HK-2 (cell line): ENCODE measurements around the gene AP5M1.
"Not testable (repeated sequence)": the region's sequence is repeated elsewhere in the genome, so short reads cannot be mapped to it uniquely, and the experiment has no call there.

Source experiments
- DNase-seq: peaks from one replicate; pipeline ENCODE4 v3.0.0-alpha.2; 2018; ENCODE audit not compliant: unreplicated experiment

The AP5M1 gene, protein sequence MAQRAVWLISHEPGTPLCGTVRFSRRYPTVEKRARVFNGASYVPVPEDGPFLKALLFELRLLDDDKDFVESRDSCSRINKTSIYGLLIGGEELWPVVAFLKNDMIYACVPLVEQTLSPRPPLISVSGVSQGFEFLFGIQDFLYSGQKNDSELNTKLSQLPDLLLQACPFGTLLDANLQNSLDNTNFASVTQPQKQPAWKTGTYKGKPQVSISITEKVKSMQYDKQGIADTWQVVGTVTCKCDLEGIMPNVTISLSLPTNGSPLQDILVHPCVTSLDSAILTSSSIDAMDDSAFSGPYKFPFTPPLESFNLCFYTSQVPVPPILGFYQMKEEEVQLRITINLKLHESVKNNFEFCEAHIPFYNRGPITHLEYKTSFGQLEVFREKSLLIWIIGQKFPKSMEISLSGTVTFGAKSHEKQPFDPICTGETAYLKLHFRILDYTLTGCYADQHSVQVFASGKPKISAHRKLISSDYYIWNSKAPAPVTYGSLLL

DNA sequence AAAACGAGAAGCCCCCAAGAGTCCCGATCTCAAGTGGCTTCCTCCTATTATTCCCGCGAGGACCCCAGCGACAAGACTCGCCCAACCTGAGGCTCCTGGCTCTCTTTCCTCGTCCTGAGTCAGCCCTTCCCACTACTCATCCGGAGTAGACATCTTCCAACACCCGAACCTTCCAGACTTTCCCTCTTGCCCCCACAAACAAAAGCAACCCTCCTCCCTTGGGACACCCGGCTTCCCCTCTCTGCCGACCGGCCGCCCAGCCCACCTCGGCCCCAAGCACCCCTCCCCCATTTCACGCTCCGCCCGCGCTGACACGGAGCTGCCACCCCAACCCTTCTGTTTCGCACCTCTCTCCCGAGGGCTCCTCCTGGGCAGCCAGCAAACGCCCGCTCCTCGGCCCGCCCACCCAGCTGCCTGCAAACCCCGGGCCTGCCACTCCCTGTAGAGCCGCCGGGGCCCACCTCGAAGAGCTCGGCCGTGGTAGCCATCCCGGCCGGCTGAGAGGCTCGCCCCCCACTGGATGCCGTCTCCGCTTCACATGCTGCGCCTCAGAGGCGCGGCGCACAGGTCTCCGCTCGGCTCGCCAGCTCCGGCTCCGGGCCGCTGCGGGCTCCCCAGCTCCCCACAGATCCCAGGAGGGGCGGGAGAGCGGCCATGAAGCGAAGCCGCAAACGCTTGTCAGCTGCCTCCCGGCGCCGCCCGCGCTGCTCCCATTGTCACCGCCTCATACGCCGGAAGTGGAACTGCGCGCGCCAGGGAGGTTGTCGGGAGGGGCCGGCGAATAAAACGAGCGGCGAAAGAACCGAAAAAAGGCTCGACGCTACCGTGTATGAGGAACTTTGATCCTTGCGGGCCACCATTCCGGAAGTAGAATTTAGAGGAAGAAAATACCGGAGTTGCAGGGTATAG is at the start of gene AP5M1, which contains the start of gene EXOC5:
Gene AP5M1, plus strand, starts transcription at position 811 of the 909 bp plus-strand sequence. CDS start 344 bp downstream, outside the sequence.
Gene EXOC5, minus strand, starts transcription at position 745 of the 909 bp plus-strand sequence. Its CDS starts 257 bp downstream, at position 488.
- peak; percentile 91 for DNase-seq

DNA sequence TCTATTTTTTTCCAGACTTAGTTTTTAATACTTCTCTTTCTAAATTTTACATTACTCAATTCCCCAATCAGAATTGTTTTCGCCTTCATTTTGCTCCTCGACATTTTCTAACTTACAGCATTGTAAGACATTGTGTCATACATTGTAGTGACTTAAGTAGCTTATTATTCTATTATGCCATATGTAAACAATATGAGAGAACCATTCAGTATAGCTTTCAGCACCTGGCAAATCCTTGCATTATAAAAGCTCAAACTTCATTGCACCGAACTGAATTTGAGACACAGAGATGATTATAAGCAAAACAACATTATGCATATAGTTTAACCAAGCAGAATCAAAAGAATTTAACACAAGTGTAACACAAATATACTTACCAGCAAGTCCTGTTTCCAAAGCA is 46.8 kb upstream of the AP5M1 start:
- DNase-seq: no peak

DNA sequence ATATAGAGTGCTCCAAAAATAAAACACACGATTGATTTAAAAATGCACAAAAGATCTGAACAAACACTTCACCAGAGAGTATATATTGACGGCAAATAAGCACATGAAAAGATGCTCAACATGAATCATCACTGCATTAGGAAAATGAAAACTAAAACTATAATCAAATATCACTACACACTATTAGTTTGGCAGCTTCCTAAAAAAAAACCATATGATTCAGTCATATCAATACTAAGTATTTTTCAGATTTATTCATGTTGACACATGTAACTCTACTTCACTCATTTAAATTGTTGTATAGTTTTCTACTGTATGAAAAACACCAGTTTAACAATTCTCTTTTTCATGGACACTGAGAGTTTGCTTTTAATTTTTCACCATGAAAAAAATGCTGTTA is 41.7 kb upstream of the AP5M1 start:
- DNase-seq: no peak

DNA sequence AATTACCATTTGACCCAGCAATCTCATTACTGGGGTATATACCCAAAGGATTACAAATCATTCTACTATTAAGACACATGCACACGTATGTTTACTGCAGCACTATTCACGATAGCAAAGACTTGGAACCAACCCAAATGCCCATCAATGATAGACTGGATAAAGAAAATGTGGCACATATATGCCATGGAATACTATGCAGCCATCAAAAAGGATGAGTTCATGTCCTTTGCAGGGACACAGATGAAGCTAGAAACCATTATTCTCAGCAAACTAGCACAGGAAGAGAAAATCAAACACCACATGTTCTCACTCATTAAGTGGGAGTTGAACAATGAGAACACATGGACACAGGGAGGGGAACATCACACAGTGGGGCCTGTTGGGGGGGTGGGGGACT is 40.5 kb upstream of the AP5M1 start:
- not testable (repeated sequence) for DNase-seq

DNA sequence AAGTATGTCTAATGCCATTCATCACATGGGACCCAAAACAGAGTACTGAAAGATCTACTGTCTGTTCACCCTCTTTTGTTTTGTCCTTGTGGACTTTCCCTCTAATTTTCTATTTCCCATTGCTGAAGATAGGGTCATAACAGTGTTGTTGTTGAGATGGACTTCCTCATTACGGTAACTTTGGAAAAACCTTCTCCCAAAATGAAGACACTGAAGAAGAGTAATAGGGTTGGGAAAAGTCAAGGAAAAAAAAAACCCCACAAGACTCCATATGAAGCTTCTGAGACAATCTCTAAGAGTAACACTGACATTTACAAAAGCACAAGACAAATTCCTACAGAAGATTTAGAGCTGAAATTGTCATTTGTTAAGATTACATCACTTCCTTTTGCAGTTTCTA is 36.8 kb upstream of the AP5M1 start:
- no peak for DNase-seq

DNA sequence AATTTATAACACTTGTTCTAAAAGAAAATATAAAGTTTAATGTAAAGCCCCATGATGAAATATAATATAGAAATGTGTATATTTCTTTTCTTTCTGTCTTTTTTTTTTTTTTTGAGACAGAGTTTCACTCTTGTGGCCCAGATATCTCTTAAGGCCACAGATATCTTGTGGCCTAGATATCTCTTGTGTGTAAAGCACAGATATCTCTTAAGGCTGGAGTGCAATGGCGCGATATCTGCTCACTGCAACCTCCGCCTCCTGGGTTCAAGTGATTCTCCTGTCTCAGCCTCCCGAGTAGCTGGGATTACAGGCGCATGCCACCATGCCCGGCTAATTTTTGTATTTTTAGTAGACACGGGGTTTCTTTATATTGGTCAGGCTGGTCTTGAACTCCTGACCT is 28.7 kb upstream of the AP5M1 start:
- DNase-seq: not testable (repeated sequence)

DNA sequence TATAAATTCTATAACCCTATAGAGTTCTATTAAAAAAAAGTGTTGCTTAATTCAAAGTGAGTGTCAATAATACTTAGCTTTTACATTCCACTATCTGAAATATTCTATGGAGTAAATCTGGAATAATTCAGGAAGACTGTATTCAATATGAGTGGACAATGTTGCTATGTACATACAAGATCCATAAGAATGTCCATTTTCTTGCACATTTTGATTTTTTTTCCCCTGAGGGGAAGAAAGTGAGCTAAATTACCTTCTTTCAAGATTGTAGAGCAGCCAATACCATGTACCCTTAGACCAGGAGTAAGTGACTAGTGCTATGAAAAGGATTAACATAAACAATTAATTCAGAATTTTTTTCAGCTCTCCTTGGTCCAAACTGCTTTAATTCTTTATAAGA is 25.5 kb upstream of the AP5M1 start:
- DNase-seq: no peak

DNA sequence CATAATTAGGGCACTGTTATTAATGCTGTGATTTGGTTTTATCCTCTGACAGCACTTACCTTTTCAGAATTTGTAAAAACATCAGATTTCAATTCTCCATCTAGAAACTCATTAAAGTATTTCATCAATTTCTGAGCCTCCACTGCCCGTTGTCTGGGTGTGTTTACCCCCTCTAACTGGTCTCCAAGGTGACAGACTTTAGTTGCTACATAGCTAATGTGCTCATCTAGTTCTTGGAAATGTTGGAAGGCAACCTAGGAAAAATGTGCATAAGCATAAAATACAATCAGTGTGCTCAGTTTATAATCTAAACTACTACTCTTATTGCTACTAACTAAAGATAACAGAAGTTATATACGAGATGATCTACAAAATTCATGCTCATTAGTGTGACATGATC is 24.7 kb upstream of the AP5M1 start:
- DNase-seq: no peak

DNA sequence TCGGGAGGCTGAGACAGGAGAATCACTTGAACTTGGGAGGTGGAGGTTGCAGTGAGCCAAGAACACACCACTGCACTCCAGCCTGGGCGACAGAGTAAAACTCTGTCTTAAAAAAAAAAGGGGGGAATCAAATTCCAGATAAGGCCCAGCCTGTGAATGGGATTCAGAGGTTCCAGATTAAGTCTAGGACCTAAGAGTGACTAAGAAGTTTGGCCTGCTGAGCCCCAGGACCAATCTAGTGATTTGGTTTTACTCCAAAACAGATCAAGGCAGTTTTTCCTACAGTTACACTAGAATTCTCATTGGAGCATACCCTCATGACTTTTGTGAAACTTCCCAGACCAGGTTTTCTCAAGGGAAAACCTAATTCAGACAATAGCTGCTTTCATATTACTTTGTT is 22.8 kb upstream of the AP5M1 start:
- no peak for DNase-seq

DNA sequence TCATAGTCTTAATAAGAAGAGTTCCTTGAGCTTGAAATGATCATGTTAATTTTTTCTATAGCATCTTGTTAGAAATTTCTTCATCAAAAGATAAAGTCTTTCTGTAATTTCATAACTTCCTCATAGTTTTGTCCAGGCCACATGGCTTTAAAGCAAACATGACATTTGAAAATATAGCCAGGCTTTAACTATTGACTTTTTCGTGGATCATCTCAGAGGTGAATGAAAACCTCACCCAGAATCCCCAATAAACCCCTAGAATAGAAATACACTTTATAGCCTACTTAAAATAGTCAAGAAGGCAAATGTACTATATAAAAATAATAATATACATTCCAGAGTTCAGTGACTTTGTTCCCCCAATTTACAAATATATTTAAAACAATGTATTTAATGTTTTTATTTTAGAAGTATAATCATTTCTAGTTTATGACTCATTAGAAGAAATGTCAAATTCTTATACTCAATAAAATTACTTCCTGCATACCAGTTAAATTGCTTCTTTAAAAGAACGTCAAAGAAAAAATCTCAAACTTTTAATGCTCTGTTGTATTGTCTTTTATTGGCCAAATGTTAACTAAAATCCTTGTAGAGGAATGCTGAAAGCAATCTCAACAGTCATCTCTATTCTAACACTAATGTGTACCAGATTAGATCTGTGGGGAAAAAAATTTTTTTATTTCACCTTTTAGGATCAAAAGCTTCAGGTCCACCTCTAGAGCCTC is 21.7 kb upstream of the AP5M1 start:
- DNase-seq: no peak

DNA sequence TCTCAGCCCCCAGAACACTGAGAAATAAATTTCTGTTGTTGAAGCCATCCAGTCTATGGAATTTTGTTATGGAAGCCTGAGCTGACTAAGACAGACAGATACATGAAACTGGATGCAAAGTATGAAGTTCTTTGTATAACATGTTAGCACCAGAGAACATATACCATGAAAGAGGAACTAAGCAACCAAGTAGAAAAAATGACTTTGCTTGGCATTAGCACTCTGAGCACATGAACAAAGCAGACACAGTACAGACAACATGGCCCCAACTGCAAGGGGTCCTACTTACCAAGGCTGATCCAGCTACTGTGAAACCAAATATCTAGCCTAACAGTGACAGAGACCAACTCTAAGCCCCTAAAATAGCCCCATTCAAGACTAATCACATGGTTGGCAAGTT is 13.9 kb upstream of the AP5M1 start:
- no peak for DNase-seq

DNA sequence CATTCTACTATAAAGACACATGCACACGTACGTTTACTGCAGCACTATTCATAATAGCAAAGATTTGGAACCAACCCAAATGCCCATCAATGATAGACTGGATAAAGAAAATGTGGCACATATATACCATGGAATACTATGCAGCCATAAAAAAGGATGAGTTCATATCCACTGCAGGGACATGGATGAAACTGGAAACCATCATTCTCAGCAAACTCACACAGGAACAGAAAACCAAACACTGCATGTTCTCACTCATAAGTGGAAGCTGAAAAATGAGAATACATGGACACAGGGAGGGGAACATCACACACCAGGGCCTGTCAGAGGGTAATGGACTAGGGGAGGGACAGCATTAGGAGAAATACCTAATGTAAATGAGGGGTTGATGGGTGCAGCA is 10.6 kb upstream of the AP5M1 start:
- DNase-seq: not testable (repeated sequence)

DNA sequence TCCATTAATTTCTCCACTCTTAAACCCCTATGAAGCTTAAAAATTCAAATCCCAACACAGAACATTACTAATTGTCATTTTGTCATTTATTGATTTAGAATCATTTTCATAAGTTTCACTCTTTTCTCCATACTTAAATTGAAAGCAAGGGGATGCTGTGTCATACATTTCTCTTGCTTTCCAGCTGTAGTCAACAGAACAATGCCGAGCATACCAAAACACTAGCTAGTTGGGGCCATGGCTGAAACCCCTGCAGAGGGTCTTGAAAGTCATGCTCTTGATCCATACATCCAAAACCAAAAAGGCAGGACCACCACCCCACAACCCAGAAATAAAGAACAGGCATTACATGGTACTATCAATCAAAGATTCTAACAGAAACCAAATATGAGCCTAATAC is 9.1 kb upstream of the AP5M1 start:
- DNase-seq: no peak

DNA sequence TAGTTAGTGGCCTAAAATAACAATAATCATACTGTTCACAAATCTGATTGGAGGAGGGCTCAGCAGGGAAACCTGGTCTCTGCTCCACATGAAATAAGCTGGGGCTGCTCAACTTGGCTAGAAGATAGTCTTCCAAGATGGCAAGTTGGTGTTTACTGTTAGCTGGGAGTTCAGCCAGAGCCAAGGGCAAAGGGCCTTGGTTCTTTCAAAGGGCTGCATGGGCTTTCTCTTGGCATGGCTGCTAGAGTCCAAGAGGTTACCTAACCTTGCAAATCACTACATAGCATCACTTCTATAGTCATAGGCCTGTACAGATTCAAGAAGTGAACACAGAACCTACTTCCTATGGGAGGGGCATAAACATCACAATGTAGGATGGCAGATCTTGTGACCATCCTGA is 7.2 kb upstream of the AP5M1 start:
- DNase-seq: no peak

DNA sequence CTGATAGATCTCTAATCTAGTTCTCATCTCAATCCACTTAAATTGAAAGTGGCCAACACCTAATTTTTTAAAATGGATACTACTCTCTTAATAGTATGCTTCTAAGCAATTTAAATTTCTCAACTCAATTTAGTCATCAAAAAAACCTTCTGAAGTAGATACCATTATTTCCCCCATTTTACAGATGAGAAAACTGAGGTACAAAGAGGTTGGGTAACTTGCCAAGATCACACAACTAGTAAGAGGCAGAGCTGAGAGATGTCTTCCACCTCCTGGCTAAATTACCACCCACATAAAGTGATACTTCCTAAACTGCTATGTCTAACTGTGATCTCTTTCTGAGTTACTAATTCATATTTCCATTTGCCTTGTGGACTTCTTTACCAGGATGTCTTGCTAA is 6.7 kb upstream of the AP5M1 start:
- no peak for DNase-seq

DNA sequence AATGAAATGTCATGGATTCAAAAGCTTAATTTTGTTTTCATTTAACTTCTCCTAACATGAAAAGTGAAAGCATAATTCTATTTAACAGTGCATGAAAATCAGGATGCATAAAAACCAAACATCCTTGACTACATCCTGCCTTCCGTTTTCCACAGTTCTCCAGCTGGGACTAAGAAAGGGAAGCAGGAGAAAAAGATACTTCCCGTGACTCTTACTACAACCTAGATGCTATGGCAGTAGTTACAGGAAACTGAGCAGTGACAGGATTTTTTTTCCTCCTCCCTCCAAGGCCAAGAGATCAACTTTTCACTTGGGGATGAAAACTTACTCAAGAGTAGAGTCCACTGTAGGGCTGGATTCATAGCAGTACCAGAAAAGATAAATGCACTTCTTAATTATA is 2.7 kb upstream of the AP5M1 start:
- DNase-seq: no peak

DNA sequence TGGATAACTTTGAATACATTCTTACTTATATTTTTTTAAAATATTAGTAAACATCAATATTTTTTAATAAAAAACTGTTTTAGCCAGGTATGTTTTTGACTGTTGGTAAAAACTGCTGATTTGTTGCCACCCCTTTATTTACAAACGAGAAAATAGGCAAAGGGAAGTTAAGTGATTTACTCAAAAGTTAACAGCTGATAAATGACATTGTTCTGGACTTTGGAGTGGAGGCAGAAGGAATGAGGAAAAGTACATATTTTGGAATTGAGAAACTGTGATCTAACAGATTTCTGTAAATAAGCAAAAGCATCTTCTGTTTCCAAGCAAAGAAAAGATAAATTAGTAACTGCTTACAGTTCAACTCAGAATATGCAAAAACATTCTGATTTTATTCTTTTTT is 4.5 kb downstream of the AP5M1 start:
- no peak for DNase-seq

DNA sequence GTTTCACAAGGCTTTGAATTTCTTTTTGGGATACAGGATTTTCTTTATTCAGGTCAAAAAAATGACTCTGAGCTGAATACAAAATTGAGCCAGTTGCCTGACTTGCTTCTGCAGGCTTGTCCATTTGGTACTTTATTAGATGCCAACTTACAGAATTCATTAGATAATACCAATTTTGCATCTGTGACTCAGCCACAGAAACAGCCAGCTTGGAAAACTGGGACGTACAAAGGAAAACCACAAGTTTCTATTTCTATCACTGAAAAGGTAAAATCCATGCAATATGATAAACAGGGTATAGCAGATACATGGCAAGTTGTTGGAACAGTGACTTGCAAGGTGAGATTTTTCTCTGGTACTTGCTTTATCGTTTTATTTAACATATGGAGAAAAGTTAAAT is 5.8 kb downstream of the AP5M1 start:
- no peak for DNase-seq

DNA sequence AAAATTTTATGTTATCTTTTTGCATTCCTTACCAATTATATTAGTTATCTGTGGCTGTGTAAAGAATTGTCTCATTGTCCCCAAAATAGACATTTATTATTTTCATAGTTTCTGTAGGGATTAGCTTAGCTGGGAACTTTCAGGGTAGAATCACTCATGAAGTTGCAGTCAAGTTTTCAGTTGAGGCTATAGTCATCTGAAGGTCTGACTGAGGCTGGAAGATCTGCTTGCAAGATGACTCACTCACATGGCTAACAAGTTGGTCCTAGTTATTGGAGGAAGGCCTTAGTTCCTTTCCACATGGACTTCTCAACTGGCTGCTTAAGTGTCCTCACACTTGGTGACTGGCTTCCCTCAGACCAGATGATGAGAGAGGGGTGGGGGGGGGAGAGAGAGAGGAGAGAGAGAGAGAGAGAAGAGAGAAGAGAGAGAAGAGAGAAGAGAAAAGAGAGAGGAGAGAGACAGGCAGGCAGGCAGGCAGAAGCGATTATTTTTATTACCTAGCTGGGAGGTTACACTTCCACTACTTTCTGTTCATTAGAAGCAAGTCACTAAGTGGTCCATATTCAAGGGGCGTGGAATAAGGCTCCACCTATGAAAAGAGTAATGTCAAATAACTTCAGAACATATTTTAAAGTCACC is 6.4 kb downstream of the AP5M1 start:
- no peak for DNase-seq

DNA sequence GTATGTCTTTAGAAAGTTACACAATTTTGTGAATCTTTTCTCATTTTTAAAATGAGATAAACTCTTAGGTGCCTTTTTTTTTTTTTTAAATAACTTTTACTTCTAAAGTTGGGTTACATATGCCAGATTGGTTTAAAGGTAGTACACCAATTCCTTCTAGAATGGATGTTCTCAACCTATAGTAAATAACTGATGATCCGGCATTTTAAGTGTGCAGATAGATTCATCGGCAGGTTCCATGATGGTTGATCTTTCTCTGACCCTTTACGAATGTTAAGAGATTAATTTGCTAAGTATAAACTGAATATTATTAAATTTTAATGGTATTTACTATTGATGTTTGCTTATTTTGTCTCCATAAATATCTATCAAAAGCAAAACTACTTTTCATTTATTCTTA is 8.3 kb downstream of the AP5M1 start:
- DNase-seq: no peak

DNA sequence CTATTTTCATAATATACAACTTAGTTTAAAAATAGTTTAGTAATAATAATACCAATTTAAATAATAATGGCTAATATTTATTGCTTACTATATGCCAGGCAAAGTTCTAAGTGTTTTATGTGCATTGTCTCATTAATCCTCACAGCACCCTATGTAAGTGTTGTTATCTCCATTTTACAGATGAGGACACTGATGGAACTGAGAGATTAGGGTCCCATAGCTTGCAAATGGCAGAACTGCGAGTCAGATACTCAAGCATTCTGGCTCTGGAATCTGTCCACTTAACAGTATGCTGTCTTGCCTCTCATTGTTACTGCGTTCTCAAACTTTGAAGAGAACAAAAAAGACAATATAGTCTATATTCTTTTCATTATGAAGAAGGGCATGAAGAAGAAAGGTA is 19.0 kb downstream of the AP5M1 start:
- no peak for DNase-seq

DNA sequence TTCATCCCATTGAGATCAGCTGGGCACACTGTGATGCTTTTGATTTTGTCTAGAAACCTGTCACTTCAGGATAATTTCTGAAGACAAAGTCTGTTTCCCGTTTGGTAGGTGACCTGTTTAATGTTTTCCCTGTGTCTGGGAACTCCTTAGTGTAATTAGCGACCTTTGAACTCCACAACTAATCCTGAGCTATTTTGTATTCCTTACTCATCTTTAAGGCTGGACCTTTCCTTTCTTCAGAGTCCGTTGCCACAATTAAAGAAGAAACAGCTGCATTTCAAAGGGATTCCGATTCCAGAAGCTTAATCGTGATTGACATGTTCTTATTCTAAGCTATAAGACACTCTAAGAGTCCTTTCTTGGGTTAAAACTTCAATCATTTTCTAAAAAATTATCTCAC is 22.0 kb downstream of the AP5M1 start:
- no peak for DNase-seq
